ENCODE results near the gene CRACDL. TPM values are rescaled to one million over a fixed set of nuclear protein-coding genes. Genes with fewer than 3 reads are reported as not detected.

CRACDL gene
- total and polyA plus RNA-seq, 2 of the 13 experiments (the other 11 are each of a cell fraction or from before 2014, with no cell fraction given): 0.15 to 0.26 TPM

- TF ChIP-seq ZFP36 (IDR thresholded peaks at IDR 0.05; ENCODE audit: borderline replicate concordance, low read depth, low read length, partially characterized antibody) (no peak), ATM (IDR thresholded peaks at IDR 0.05; ENCODE audit: borderline replicate concordance) (no peak), USF2 (IDR thresholded peaks at IDR 0.05; ENCODE audit: low read depth, low read length) (no peak), USF2 (CRISPR knock-in tag; IDR thresholded peaks at IDR 0.05; ENCODE audit: borderline replicate concordance) (no peak; the same call in 1 of the 2 replicates), PLRG1 (conservative IDR thresholded peaks at IDR 0.05) (no peak), CHD4 (IDR thresholded peaks at IDR 0.05; ENCODE audit: borderline replicate concordance, low read length) (no peak), ZNF552 (CRISPR knock-in tag; IDR thresholded peaks at IDR 0.05; ENCODE audit: borderline replicate concordance) (no peak), ZFP41 (CRISPR knock-in tag; IDR thresholded peaks at IDR 0.05; ENCODE audit: borderline replicate concordance) (no peak), ZNF556 (CRISPR knock-in tag; IDR thresholded peaks at IDR 0.05; ENCODE audit: borderline replicate concordance) (no peak), KLF12 (CRISPR knock-in tag; IDR thresholded peaks at IDR 0.05; ENCODE audit: borderline replicate concordance) (no peak), ZNF569 (CRISPR knock-in tag; IDR thresholded peaks at IDR 0.05; ENCODE audit: borderline replicate concordance) (no peak), TFE3 (CRISPR knock-in tag; IDR thresholded peaks at IDR 0.05) (no peak), CERS6 (CRISPR knock-in tag; IDR thresholded peaks at IDR 0.05) (no peak), IKZF1 (IDR thresholded peaks at IDR 0.05) (no peak), JUNB (CRISPR knock-in tag; IDR thresholded peaks at IDR 0.05; ENCODE audit: borderline replicate concordance) (no peak), PPARG (CRISPR knock-in tag; conservative IDR thresholded peaks at IDR 0.05) (no peak), NAIF1 (CRISPR knock-in tag; IDR thresholded peaks at IDR 0.05; ENCODE audit: borderline replicate concordance) (no peak), FOXP1 (IDR thresholded peaks at IDR 0.05) (no peak), FOXP1 (CRISPR knock-in tag; IDR thresholded peaks at IDR 0.05) (peak; percentile 22; the same call in 1 of the 2 replicates), FOXA3 (CRISPR knock-in tag; IDR thresholded peaks at IDR 0.05) (no peak), ZNF670 (CRISPR knock-in tag; IDR thresholded peaks at IDR 0.05; ENCODE audit: borderline replicate concordance) (no peak; the same call in 1 of the 2 replicates), ZBTB14 (CRISPR knock-in tag; IDR thresholded peaks at IDR 0.05) (no peak)
These were observed 24.5 kb downstream of the CRACDL start (continued) for GRCh38 chr2:98911376-98912154.
